H1 (cell line): Measurements from ENCODE around the gene A3GALT2. TPM values are rescaled to one million over a fixed set of nuclear protein-coding genes. Genes with fewer than 3 reads are reported as not detected.

Experiments used
- CBX5 ChIP-seq: fragments of 300-800, 300-1000 bp; sonication (generic); IDR thresholded peaks from 2 replicates; pipeline ENCODE4 v1.7.1; 2016; ENCODE audit warnings: antibody characterized with exemption, low read length, low read depth
- CBX8 ChIP-seq: fragments of 300-800, 300-1000 bp; sonication (generic); IDR thresholded peaks from 2 replicates; pipeline ENCODE4 v1.7.1; 2016; ENCODE audit warnings: low read depth, low read length, borderline replicate concordance
- RBBP5 ChIP-seq: IDR thresholded peaks from 2 replicates; pipeline ENCODE4 v1.7.1; 2012; ENCODE audit warnings: low read depth, mild to moderate bottlenecking, inconsistent platforms, low read length, moderate library complexity, borderline replicate concordance
- SRF ChIP-seq: IDR thresholded peaks from 2 replicates; pipeline ENCODE4 v1.6.1; 2011; ENCODE audit warnings: mild to moderate bottlenecking, low read depth, low read length, moderate library complexity
- ZNF274 ChIP-seq: IDR thresholded peaks from 2 replicates; pipeline ENCODE4 v1.7.0; 2012; ENCODE audit warnings: low read length, borderline replicate concordance; ENCODE audit errors: extremely low read depth
- polyA plus RNA-seq, 7 experiments: library from polyadenylated mRNA; depleted of rRNA in 3 of 7; stranded (reverse) in 5 of 7; unstranded in 2 of 7; fragments of >200 nt in 5 of 7; fragments of 200-250 nt in 2 of 7; gene quantifications; 1 replicate in 5 of 7; 2 replicates in 1 of 7; 4 replicates in 1 of 7; pipeline versions ENCODE4 v1.2.1 to v1.2.3, GENCODE V29; 2011 to 2013; ENCODE audit warnings: missing spikeins in 2 of 7, mixed read lengths in 2 of 7
- total RNA-seq: library from RNA; stranded (reverse); fragmentation: NEBNext Ultra II Directional; extraction: Animal tissue kit (Norgen Biotek cat#: 25700); gene quantifications from 2 replicates; pipeline ENCODE4 v1.2.1, GENCODE V29; 2021

Gene A3GALT2
- total and polyA plus RNA-seq, 2 of the 8 experiments (the other 6 are each of a cell fraction or from before 2014, with no cell fraction given), result not detected

DNA sequence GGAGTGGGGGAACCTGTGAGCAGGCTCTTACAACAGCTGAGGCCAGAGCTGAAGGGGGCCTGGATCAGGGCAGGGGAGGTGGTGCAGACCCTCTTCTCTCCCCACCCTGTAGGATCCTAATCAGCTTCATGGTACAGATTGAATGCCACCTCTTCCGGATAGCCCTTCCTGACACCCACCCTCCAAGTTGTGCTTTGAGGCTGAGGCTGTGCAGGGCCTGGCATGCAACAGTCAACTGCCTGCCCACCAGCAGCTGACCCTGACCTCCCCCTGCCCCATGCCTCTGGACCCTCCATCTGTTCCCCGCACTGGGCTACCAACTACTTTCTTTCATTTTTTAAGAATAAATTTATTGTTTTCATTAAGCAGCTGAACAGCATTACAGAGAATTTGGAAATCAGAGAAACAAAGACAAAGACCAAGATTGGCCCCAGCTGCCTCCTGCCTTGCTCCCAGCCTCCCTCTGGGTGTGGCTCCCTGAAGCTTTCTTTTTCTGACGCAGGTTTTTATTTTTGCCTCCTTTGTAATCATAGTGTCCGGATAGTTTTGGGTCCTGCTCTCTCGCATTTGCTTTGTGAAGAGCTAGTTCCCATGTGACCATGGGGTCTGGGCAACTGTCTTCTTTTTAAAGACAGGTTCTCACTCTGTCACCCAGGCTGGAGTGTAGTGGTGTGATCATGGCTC lies 51.8 kb downstream of the A3GALT2 start (continued):
- no peak for TF ChIP-seq ZNF274
- TF ChIP-seq CBX8, result no peak
- no peak for TF ChIP-seq RBBP5
- TF ChIP-seq SRF, result no peak
- no peak for TF ChIP-seq CBX5
